ENCODE measurements around the gene KANK2.

The KANK2 gene

DNA sequence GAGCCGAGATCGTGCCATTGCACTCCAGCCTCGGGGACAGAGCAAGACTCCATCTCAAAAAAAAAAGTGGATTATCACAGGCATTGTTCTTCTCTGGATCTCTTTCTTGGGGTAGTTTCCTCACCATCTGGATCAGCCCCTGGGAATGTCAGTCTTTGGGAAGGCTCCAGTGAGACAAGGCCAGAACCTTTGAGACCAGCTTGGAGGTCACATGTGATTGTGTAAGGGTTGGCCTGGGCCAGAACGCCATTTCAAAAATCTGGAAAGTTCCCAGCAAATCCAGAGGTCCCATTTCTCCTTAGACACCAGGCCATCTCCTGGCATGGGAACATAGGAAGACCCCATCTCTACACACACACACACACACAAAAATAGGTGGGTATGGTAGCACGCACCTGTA is 27.8 kb upstream of the KANK2 start:
- no peak for DNase-seq

DNA sequence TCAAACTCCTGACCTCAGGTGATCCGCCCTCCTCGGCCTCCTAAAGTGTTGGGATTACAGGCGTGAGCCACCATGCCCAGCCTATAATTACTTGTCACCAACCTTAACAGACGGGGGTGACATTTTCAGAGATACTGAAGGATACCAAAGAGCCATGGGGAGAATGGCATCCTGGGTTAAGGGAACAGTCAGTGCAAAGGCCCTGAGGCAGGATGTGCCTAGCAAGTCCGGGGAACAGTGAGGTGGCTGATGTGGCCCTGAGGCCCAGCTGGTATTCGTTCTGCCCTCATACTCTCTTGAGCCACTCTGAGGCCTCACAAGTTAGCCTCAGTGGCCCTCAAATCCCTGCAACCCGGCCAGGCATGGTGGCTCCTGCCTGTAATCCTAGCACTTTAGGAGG is 27.1 kb upstream of the KANK2 start:
- no peak for DNase-seq

DNA sequence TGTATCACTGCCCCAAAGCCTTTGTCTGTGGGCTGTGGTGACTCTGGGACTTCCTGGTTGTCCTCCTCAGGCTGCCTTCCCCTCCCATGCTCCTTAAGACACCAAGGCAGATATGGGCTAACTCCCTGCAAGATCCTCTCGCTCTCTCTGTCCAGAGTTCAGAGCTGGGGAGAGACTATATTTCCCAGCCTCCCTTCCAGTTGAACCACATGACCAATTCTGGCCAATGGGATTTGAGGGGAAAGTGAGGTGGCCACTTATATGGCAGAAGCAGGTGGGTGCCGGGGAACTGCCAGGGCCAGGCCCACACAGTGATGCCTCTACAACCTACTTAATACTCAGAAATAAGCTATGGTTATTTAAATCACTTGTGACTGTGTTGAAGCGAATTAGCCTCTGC is 25.9 kb upstream of the KANK2 start:
- no peak for DNase-seq

DNA sequence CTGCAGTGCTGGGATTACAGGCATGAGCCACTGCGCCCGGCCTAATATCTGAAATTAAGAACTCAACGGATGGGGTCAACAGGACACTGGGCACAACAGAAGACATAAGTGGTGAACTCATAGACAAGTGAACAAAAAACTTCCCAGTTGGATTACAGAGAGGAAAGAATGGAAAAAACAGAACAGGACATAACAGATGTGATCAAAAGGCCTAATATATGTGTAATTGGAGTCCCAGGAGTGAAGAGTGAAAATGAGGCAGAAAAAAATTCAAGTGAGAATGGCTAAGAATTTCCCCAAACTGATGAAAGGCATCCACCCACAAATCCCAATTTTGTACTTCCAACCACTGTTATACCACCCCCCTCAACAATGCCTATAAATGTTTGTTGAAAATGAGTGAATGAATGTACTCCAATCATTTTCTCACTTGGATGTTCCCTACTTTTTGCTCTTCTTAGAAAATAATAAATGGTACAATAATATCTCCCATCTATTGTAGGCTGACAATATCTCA is 23.8 kb upstream of the KANK2 start:
- no peak for DNase-seq

DNA sequence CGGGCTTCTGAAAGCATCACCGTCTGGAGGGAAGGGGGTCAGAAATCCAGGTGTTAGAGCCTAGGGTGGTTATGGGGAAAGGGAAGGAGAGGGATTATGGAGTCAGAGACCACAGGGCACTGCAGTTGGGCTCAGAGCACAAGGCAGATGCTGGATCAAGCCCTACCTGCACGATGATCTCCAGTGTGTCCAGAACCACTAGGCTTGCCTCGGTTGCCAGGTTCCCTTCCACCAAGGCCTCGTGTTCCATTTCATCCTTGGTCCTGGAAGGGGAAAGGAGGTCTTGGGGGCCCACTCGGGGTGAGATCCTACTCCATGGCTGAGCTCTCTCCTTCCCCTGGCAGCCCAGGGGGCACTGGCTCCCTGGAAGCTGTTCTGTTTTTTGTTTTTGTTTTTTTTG is 17.0 kb upstream of the KANK2 start:
- no peak for DNase-seq

DNA sequence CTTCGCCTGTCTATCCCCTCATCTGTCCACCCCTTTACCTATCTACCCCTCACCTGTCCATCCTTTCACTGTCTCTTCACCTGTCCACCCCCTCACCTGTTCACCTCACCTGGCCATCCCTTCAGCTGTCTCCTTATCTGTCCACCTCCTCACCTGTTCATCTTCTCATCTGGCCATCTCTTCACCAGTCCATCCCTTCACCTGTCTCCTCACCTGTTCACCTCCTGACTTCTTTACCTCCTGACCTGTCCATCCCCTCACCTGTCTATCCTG is 13.2 kb upstream of the KANK2 start:
- no peak for DNase-seq

DNA sequence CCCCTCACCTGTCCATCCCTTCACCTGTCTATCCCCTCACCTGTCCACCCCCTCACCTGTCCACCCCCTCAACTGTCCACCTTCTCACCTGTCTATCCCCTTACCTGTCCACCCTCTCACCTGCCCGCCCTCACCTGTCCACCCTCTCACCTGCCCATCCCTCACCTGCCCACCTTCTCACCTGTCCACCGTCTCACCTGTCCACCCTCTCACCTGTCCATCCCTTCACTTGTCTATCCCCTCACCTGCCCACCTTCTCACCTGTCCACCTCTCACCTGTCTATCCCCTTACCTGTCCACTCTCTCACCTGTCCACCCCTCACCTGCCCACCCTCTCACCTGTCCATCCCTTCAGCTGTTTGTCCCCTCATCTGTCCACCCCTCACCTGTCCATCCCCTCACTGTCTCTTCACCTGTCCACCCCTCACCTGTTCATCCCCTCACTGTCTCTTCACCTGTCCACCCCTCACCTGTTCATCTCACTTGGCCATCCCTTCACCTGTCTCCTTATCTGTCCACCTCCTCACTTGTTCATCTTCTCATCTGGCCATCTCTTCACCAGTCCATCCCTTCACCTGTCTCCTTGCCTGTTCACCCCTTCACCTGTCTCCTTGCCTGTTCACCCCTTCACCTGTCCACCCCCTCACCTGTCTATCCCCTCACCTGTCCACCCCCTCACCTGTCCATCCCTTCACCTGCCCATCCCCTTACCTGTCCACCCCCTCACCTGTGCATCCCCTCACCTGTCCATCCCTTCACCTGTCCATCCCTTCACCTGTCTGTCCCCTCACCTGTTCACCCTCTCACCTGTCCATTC is 12.7 kb upstream of the KANK2 start:
- DNase-seq: no peak

DNA sequence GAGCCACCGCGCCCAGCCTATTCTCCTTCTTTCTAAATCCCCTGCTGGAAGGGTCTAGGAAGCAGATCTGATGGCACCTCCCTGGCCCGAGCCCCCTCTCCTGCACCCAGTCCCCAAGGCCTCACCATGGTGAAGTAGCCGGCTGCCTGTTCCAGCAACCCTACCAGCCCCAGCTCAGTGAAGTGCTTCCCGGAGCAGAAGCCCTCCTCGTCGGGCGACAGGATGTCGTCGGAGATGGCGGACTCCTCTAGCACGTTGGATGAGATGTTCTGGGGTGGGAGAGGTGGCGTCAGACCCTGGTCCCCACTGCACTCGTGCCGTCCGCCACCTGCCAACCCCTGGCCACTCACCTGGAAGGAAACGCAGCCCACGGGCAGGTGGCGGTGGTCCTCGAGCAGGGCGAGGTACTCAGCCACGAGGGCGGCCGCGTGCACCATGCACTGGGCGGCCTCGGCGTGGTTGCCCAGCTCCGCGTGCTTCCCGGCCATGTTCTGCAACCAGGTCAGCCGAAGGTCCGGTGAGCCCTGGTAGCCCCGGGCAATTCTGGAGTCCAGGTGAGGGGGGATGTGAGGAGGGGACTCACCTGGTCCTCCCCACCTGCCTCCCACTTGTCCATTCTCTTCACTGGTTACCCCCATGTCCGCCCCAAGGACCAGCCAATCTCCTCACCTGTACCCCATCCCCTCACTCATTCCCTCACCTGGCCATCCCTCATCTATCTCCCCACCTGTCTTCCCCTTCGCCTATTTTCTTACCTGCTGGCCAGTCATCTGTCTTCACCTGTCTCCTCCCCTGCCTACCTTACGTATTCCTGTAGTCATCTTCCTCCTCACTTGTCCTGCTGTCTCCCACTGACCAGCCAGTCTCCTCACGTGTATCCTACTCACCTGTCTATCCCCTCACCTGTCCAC is 11.5 kb upstream of the KANK2 start:
- DNase-seq: no peak

DNA sequence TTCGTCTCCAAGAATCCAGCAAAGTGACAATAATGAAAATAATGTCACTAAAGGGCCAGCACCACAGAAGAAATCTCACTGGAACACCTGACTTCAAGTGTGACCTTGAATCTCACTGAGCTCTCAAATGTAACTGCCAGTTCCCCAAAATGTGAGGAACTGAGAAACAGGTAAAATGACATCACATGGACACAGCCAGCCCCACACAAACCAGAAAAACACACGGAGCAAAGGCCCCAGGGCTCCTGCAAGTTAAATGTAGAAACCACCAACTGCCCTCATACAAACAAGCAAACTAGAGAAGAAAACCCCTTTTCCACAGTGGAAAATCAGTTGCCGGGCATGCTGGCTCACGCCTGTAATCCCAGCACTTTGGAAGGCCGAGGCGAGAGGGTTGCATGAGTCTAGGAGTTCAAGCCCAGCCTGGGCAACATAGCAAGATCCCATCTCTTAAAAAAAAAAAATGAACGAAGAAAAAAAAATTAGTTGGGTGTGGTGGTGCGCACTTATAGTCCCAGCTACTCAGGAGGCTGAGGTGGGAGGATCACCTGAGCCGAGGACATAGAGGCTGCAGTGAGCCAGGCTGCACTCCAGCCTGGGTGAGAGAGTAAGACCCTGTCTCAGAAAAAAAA is 8.7 kb upstream of the KANK2 start:
- DNase-seq: no peak

DNA sequence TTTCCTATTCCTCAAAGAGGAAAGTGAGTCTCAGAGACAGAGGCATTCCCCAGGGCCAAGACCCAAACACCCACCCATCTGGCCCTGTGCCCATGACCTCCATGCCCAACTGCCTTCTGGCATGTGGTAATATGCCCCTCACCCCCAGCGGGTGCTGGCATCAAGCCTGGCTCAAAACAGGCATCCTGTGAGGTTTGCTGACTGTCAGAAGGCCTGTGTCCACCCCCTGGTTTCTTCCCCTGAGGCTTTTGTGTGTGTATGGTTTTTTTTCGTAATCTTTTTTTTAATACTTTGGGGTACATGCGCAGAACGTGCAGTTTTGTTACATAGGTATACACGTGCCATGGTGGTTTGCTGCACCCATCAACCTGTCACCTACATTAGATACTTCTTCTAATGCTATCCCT is 7.6 kb upstream of the KANK2 start:
- no peak for DNase-seq

DNA sequence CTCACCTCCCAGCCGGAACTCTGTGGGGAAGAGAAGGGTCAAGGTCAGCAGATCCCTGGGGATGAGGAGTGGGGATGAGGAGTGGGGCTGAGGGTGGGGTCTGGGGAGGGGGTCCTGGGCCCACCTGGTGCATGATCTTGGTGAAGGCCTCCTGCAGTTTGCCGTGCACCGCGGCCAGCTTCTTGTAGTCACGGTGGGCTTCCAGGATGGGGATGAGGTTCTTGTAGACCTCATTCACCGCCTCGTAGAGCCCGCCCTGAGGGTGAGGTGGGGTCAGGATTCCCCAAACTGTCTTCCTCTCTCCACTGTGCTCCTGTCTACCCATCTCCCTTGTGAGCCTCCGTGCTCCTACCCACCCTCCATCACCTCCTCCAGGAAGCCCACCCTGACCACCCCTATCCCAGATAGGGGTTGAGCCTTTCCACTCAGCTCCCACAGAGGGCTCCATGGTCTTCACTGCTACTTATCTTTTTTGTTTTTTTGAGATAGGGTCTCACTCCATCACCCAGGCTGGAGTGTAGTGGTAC is 6.8 kb upstream of the KANK2 start:
- no peak for DNase-seq

DNA sequence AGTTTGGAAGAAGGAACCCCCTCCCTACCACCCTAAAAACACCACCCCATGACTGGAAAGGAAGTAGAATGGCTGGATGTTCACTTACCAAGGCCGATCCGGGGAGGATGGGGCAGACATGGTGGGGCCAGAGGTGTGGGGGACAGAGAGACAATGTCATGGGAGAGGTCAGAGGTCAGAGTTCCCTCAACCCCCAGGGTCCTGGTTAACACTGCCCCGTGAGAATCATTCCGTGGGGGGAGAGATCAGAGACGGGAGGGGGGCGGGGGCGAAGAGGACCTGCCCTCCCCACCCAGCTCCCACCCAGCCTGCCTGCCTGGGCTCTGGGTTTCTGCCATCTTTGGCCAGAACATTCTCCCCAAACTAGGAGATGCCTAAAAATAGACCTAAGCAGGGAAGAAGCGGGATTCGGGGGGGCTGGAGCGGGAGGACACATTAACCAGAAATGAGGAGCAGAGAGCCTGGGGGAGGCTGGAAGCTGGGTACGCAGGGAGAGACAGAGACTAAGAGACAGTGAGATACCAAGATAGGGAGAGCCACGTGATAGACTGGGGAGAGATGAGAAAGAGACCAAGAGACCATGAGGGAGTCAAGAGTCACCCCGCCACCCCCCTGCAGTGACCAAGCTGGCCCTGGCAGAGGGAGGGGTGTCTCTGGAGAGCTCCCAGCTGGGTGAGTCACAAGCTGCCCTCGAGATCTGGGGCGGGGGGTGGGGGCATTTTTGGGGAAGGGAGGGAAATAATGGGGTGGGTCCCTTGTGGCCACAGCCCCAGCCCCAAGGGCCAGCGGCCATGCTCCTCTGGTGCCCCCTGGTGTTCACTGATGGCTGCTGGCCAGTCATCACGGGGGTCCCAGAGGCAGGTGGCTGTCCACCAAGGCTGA is 6.1 kb upstream of the KANK2 start:
- peak; percentile 19 for DNase-seq

DNA sequence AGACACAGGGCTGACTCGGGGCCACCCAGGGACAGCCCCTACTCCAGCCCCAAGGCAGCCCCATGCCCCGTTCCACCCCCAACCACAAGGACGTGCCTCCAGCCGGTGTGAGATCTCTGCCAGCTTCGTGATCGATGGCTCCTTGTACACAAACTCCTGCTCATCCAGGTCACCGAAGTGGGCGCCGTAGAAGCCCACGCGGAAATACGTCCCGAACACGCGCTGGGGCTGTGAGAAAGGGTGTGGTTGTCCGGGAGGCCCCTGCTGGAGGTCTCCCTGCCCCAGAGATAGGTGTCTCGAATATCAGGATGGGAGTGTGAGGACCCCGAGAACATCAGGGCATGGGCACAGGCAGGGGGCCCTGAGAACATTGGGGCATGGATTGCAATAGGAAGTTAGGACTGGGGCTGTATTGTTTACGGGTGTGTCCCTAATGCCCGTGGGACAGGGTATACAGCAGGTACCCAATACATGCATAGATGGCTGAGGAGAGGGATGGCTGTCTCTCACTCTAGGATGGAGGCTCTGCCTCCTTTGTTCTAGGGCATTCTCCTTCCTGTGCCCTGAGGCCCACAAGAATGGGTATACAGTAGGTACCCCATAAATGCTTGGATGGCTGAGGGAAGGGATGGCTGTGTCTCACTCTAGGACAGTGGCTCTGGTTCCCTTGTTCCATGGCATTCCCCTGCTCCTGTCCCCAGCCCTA is 5.3 kb upstream of the KANK2 start:
- DNase-seq: no peak

DNA sequence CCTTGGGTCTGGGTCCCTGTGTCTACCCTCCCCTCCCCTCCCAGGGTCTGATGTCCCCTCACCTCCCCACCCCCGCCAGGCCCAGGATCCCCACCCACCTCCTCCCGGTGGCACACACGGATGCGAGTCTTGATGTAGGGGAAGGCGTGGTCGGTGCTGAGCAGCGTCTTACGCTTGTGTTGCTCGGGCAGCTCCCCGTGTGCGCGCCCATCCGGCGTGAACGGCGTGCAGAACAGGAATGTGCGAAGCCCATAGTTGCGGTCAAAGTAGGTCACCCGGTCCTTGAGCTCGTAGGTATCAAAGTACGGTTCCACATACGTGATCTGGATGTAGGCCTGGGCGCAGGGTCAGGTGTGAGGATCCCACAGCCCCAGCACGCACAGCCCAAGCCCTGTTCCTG is 4.4 kb upstream of the KANK2 start:
- no peak for DNase-seq

DNA sequence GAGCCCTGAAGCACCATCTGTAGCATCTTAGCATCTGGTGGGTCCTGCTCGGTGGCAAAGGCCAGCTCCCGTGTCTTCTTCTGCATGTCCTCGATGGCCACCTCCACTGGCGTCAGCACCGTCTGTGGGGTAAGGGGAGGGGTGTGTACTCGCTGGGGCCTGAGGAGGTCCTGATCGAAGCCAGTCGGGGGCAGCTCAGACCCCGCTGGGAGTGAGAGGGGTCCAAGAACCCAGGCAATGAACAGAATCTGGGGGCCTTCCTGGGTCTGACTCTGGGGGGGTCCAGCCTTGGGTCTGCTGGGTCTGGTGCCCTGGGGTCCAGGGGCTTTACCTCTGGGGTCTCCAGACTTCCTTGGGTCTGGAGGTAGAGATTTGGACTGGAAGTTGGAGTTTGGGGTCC is 3.6 kb upstream of the KANK2 start:
- no peak for DNase-seq

DNA sequence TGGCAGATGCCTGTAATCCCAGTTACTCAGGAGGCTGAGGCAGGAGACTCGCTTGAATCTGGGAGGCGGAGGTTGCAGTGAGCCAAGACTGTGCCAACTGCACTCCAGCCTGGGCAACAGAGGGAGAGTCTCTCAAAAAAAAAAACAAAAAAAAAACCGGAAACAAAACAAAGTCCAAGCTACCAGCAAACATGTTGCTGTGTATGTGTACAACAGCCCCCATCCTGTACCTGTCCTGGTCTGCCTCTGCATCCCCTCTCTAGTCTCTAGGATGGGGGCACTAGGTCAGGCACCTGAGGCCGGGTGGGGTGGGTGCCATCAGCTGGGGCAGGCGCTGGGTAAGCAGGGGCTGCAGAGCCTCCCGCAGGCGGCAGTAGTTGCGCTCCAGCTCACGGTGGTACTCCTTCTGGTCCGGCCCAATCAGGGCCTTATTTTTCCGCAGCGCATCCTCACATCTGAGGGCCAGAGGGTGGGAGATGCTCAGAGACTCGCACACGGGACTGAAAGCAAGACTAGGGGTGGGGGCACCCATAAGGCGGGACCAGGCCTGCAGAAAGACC is 2.8 kb upstream of the KANK2 start:
- no peak for DNase-seq

DNA sequence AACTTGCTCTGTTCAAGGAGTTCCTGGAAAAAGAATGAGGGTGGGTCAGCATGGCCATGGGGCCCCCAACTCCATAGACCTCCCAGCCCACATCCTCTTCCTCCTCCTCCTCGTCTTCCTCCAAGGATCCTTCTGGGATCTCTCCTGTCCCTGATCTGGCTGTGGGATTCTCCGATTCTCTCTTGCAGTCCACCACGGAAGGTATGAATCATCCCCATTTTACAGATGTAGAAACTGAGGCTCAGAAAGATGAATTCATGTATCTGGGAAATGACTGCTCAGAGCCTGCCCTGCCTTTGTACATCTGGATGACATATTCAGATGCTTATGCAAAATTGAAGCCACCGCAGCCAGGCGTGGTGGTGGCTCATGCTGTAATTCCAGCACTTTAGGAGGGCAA is 2.2 kb upstream of the KANK2 start:
- DNase-seq: no peak

DNA sequence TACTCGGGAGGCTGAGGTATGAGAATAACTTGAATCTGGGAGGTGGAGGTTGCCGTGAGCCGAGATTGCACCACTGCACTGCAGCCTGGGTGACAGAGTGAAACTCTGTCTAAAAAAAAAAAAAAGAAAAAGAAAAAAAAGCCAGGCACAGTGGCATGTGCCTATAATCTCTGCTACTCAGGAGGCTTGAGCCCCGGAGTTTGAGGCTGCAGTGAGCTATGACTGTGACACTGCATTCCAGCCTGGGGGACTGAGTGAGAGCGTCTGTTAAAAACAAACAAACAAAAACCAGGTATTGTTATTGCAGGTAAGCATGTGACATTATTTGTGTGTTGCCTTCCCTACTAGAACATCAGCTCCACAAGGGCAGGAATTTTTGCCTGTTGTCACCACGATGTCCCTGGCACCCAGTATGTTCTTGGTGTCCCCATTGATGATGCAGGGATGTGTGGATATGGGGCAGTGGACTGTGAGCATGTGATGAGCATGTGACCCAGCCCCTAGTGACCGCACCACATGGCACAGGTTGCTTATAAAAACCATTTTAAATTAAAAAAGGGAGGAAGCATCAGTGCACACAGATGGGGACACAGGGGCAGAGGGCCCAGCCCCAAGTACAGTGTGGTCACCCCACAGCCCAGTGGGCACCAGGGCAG is 1.6 kb upstream of the KANK2 start:
- DNase-seq: no peak

DNA sequence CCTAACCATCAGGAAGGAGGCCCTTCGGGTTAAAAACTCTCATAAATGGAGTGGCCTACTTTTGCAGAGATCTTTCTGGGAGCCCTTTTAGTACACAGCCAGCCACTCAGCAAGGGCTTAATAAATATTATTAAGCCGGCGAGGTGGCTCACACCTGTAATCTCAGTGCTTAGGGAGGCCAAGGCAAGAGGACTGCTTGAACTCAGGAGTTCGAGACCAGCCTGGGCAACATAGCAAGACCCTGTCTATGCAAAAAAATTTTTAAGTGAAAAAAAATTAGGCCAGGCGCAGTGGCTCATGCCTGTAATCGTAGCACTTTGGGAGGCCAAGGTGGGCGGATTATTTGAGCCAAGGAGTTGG is 810 bp upstream of the KANK2 start:
- DNase-seq: no peak

DNA sequence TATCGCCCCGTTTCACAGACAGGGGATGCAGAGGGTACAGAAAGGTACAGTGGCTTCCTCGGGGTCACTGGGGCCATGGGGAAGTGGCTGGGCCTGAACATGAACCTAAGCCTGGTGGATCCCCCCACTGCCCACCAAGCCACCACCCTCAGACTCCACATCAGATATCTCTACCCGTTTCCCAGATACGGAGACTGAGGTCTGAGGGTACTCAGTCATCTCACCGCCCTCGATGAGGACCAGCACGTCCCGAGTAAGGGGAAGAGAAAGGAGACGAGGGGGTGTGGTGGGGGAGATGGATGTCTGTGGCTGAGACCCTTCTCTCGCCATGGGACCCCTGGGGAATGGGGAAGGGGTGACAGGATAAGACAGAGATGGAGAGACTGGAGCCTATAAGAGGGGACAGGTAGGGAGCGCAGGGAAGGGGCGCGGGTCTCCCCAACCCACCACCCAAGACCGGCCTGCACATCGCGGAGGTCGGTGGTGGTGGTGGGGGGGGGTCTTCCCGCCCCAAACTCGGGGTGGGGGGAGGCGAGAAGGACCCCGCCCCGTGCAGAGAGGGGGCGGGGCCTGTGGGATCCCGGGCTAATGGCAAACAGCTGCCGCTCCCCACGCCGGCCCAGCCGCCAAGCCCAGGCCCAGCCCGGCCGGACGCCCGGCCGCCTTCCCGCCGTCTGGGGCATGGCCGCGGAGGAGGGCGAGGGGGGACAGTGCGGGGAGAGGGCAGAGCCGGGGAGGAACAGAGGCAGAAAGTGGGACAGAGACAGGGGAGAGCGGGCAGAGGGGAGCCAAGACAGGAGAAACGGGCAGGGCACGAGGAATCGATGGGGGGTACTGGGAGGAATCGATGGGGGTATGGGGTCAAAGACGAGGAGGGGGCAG is 698 bp downstream of the KANK2 start:
- no peak for DNase-seq
